HG02938 (cell line): ENCODE measurements around the gene HADHB.
"Not testable (repeated sequence)": the region's sequence is repeated elsewhere in the genome, so short reads cannot be mapped to it uniquely, and the experiment has no call there.

Source experiments
- ATAC-seq: cut with Tn5 transposase; IDR thresholded peaks from one replicate; pipeline ENCODE4 v1.9.1; 2021; ENCODE audit warnings: mild to moderate bottlenecking, moderate library complexity; ENCODE audit not compliant: unreplicated experiment

Gene HADHB

DNA sequence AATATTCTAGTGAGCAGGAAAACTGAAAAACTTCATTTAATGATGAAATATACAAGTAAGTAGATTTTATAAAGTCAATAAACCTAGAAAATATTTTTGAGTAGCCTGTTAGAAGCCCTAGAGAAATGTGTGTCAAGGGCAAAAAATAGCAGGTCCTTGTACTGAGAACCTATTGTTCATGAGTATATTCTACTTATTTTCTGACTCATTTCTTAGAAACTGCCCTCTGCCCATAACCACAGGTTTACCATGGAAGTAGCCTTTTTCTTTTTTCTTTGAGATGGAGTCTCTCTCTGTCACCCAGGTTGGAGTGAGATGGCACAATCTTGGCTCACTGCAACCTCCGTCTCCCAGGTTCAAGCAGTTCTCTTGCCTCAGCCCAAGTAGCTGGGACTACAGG lies 81.8 kb downstream of the HADHB start:
- no peak for ATAC-seq

DNA sequence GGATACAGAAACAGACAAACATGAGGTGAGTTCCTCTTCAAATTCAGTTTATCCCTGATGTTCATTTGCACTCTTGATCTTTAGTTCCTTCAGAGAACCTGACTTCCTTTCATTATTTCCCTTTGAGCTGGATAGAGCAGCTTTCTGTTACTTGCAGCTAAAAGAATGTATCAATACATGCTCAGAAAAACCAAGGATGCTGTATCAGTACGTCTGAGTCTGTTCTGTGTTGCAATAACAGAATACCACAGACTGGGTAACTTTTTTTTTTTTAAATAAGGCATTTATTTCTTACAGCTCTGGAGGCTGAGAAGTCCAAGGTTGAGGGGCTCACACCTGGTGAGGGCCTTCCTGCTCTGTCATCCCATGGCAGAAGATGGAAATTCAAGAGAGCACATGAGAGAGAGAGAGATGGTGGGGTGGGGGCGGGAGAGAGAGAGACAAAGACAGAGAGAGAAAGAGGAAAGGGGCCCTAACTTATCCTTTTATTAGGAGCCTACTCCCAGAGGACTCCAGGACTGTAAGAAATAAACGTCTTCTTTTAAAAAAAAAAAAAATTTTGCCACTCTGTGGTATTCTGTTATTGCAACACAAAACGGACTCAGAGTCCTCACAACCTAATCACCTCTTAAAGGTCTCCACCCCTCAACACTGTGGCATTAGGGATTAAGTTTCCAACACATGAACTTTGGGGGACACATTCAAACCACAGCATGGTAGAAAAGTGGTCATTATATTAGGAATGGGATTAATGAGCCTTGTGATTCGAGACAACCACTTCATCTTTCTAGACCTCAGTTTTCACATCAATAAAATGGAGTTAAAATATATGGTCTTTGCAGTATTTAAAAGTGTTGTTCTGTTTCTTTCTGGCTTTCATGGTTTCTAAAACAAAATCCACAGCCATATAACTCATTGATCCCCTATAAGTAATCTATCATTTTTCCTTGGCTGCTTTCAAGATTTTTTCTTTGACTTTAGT lies 82.8 kb downstream of the HADHB start:
- ATAC-seq, result no peak

DNA sequence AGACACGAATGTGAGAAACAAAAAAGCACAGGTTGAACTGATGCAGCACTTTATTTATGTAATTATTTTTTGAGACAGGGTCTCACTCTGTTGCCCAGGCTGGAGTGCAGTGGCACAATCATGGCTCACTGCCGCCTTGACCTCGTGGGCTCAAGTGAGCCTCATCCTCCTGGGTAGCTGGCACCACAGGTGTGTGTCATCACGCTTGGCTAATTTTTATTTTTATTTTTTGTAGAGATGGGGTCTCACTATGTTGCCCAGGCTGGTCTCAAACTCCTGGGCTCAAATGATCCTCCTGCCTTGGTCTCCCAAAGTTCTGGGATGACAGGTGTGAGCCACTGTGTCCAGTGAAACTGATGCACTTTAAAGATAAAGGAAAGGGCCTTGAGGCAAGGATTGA lies 84.3 kb downstream of the HADHB start:
- not testable (repeated sequence) for ATAC-seq

DNA sequence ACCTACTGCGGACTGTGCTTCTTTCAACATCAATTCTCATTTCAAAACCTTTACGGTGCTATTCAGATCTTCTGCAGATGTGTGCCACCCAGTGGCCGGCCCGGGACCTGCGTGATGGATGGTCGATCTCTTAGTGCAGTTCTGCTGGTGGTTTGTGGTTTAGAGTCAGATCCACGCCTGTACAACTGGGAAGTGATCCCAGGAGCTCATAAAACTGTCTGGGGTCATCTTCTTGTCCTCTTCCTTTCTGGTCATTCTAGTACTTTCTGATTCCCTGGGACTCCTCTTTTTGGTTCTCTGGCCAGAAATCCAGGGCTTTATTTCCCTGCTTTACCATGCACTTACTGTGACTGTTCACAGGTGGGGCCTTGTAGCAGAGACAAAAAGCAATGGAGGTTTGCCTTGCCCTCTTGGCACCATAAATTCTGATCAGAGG lies 85.4 kb downstream of the HADHB start:
- no peak for ATAC-seq

DNA sequence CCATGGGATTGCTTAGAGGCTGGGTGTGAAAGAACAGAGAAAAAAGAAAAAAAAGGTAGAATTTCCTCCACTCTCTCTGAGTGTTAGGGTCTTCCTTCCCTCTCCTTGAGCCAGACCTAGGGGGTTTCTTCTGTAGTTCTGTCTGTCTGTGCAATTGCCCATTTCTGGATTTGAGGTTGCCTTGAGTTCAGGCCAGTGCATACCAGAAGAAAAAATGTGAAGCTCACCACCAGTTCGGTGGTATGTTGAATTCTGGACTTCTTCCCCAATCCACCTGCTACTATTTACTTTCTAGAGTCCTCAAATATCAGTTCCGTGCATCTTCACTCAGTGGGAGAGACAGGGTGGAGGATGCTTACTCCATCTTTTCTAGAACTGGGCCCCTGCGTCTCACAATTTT lies 85.9 kb downstream of the HADHB start:
- ATAC-seq, result no peak

DNA sequence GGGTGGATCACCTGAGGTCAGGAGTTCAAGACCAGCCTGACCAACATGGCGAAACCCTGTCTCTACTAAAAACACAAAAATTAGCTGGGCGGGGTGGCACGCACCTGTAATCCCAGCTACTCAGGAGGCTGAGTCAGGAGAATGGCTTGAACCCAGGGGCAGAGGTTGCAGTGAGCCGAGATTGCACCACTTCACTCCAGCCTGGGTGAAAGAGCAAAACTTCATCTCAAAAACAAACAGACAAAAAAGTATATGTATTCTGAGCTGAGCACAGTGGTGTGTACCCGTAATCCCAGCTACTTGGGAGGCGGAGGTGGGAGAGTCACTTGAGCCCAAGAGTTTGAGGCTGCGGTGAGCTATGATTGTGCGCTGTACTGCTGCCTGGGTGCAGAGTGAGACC lies 86.6 kb downstream of the HADHB start:
- ATAC-seq, result not testable (repeated sequence)

GRCh38 chr2:26333293-26333692 lies 88.6 kb downstream of the HADHB start:
- ATAC-seq, result no peak

- ATAC-seq, result no peak
Observed at GRCh38 chr2:26335231-26335630, 90.5 kb downstream of the HADHB start.

- ATAC-seq, result no peak
Observed at GRCh38 chr2:26336719-26337118, 92.0 kb downstream of the HADHB start.

GRCh38 chr2:26337298-26337697 lies 92.6 kb downstream of the HADHB start:
- no peak for ATAC-seq
